ENCODE data around the gene C10orf105.

C10orf105 gene

DNA sequence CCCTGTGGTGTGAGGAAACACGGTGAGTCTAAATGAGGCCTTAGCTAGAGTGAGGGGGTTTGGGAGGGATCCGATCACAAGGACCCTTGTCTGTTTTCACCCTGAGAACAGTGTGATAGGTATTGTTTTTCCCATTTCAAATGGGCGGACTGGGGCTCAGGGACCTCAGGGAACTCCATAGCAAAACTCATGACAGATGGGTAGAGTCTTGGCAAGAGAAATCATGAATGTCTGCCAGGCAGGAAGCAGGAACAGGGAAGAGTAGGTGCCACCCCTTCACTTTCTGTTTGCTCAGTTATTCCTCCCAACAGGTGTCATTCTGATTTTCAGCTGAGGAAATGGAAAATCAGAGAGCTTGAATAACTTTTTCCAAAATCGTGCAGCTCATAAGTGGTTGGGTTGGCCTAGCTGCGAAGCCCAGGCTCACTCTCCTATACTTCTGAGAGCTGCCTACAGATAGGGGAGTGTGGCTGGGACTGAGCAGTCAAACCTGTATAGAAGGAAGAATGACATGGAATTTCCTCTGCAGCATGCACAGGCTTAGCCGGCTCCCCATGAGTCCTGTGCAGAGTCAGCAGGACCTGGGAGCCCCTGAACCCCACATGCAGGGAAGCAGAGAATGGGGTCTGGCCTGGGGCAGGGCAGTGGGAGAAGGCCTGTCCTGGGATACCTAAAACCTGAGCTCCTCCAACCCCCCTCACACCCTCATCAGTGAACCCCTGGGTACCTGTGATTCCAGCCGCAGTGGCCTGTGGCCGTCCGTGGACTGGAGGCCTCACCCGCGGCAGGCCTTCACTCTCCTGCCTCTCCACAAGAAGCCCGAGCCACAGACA, 17.6 kb upstream of the C10orf105 start:
- no peak for DNase-seq

DNA sequence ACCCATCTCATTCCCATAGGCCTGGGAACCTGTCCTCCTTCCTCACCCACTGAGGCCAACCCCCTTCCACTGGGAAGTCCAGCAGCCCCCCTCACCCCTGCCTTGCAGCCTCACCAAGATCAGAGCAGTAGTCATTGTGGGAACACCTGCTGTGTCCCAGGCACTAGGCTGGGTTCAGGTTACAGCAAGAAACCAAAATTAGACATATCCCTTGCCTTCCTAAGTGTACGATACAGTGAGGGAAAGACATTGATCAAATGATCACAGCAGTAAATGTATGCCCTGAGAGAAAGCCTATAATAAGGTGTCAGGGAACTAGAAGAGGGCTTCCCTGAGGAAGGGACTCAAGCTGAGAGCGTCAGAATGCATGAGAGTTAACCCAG, 17.0 kb upstream of the C10orf105 start:
- DNase-seq: no peak

GRCh38 chr10:71735709-71736569, 16.4 kb upstream of the C10orf105 start:
- DNase-seq: no peak

DNA sequence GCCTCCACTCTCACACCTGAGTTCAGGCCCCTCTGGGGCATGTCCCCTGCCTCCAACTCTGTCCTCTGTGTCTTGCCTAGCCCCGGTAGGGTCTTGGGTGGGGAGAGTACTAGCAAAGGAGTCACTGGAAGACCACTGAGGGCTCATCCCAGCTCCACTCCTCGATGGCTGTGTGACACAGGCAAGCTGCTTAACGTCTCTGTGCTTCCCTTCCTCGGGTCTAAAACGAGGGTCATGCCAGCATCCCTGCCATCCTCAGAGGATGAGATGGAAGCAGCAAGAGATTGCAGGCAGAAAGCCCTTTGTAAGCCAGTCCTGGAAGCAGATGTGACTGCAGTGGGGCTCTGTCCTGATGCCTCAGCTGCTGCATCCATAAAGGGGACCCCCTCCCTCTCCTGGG, 15.2 kb upstream of the C10orf105 start:
- no peak for DNase-seq

DNA sequence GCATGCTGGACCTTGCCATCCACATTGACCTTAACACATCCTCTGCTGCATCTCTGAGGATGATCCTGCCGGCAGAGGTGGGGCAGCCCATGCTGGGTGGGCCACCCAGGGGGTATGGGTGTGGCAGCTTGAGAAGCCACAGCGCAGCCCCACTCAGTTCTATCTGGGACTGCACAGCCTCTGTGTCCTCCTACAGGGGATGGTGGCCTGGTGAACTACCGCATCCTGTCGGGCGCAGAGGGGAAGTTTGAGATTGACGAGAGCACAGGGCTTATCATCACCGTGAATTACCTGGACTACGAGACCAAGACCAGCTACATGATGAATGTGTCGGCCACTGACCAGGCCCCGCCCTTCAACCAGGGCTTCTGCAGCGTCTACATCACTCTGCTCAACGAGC, 12.2 kb upstream of the C10orf105 start:
- no peak for DNase-seq

DNA sequence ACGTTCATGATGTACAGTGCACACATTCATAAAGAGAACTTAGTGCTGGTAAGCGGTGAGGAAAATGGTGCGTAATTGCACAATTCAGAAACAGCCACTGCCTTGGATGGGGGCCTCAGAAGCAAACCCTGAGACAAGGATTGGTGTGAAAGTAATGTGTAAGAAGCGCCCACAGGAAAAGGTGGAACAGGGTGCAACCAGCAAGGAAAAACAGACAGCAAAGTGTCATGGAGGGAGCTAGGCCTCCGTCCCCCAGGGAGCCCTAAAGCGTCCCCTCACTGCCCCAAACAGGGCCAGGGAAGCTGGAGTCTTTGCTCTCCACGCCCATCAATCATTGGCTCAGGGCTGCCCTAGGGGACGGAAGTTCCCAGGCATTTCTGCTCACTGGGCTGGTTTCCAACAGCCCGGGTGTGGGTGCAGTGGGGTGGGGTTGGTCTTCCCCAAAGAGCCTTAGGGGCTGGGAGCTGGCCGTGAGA, 9.6 kb upstream of the C10orf105 start:
- no peak for DNase-seq

- no peak for DNase-seq
Observed at GRCh38 chr10:71727738-71728737, 8.5 kb upstream of the C10orf105 start.

DNA sequence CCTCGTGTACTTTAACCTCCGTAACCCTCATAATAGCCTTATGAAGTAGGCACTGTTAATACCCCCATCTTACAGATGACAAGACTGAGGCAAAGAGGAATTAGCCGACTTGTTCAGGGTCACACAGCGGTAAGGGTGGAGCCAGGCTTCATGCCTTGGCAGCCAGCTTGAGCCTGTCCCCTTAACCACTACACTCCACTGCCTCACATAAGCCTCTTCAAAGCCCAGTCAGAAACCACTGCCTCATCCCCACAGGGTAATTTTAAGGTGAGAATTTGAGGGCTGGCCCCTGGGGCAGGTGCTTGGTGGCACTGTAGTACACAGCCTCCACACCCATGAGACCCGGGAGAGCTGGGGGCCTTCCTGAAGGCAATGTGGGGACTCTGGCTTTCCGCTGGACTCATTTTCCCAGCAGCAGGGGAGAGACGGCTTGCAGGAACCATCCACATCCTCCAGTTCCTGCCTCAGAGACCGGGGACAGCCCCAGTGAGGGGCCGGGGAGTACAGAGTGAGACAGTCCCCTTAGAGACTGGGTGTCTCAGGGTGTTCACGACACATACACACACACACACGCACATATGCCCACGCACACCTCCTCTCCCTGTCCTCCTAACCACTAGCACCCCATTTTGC, 7.6 kb upstream of the C10orf105 start:
- no peak for DNase-seq

GRCh38 chr10:71726580-71727104, 7.1 kb upstream of the C10orf105 start:
- no peak for DNase-seq

- no peak for DNase-seq
Observed at GRCh38 chr10:71725998-71726579, 6.5 kb upstream of the C10orf105 start.

- DNase-seq: no peak
Observed at GRCh38 chr10:71725249-71725648, 5.7 kb upstream of the C10orf105 start.

DNA sequence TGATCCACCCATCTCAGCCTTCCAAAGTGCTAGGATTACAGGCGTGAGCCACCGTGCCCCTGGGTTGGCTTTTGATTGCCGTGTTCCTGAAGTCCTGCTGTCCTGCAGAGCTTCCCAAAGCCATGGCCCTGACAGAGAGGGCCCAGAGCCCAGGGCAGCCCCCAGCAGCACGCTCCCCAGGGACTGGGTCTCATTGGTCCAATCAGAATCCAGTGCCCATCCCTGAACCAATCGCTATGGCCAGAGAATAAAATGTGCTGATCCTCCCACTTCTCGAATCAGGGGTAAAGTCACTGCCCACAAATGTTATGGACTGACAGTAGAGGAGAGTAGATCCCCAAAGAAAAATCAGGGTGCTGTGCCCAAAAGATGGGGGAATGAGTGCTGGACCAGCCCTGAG, 5.0 kb upstream of the C10orf105 start:
- no peak for DNase-seq

- DNase-seq: no peak
Observed at GRCh38 chr10:71723311-71723710, 3.7 kb upstream of the C10orf105 start.

DNA sequence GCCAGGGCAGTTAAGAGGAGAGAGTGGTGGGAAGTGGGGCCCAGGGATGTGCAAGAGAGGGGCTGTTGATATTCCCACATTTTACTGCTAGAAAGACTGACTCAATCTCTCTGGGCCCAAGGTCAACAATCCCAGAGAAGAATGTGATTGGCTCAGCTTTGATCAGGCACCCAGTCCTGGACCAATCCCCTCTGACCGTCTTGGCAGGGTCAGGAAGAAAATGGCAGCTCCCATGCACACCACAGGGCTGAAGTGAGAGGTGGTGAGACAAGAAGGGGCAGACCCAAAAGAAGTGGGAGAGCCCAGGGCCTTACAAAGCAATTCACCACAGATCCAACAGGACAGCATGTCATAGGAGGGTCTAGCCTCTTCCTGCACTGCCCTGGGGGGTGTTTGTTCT, 3.3 kb upstream of the C10orf105 start:
- no peak for DNase-seq

- DNase-seq: no peak
Observed at GRCh38 chr10:71721313-71721712, 1.7 kb upstream of the C10orf105 start.

DNA sequence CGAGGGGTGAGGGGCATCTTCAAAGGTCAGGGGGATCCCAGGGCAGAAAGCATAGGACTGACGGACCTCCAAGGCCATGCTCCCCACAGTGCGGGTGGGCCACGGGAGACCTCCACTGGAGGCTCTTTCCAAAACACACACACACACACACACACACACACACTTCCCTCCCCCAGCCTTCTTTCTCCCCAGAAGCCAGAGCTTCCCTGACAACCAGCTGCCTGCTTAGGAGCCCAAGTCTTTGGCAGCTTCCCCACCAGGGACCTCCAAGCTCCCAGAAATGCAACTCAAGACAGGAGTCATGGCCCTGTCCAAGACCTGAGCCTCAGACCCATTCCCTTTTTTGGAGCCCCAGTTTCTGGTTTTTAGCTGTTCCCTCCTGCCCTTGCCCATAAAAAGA, 710 bp upstream of the C10orf105 start:
- no peak for DNase-seq

DNA sequence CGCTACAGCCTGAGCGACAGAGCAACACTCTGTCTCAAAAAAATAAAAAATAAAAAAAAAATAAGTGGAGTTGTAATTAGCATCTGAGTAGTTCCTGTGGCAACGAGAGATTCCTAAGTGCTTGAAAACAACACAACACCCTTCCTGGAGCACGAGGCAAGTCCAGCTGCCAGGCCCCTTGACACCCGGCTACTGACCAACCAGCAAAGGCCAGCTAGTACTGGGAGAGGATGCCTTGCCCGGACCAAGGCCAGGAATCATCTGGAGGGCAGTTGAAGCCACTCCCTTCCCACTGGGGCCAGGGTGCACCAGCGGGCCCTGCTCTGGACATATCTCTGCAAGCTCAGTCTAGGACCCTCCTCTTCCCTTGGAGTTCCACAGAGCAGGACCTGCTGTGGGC, 536 bp downstream of the C10orf105 start:
- DNase-seq: no peak

GRCh38 chr10:71718165-71718698, 1.3 kb downstream of the C10orf105 start:
- no peak for DNase-seq

- DNase-seq: no peak
Observed at GRCh38 chr10:71717551-71717951, 2.0 kb downstream of the C10orf105 start.

DNA sequence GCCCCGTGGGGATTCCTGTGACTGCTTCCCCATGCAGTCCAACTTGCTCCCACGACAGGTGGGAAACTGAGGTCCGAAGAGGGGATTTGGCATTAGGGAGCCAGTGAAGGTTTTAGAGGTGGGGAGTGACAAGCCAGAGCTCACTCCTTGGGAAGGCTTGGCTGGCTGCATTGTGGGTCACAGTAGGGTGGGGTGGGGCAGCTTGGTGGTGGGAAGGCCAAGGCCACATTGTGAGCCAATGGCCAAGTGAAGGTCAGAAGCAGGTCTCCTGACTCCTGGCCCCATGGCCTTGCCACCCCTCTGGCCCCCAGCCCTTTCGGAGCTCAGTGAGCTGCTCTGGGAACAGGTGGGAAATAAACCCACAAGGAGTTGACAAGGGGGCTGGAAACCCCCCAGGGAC, 2.5 kb downstream of the C10orf105 start:
- DNase-seq: no peak

DNA sequence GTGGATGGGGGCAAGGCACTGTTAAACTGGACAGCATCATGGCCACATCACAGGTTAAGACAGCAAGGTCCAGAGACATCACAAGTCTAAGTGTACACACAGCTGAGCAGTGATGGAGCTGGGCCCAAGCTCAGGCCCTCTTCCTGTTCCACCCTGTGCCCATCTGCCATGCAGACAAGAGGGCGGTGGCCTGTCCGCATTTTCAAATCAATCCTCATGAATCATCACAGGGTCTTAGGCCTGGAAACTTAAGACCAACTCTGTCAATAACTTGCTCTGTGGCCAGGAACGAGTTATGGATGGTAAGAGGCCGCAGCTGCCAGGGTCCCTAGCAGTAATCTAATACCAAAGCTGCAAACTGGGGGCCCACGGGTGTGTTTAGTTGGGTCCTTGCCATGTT, 3.2 kb downstream of the C10orf105 start:
- DNase-seq: no peak
